Left ventricle myocardium superior (tissue), 1 donor: Measurements from ENCODE around the gene FMO2. TPM values are rescaled to one million over a fixed set of nuclear protein-coding genes. Genes with fewer than 3 reads are reported as not detected.

Experiments used
- ATAC-seq: fragments of 200-7000 bp; cut with Tn5 transposase; one replicate; pipeline ENCODE4 v1.9.1; 2020; ENCODE audit warnings: mild to moderate bottlenecking, moderate library complexity
- DNase-seq: peaks from one replicate; pipeline ENCODE4 v3.0.0-alpha.2; 2020
- intact Hi-C: fragments of 100-400 bp; cut with micrococcal nuclease; formaldehyde crosslinking; loops from one replicate; pipeline ENCODE4 v1.11.0; 2022
- total RNA-seq: library from RNA; stranded (reverse); fragmentation: NEBNext Ultra II Directional; extraction: Animal tissue kit (Norgen Biotek cat#: 25700); gene quantifications from one replicate; pipeline ENCODE4 v1.2.1, GENCODE V29; 2021
- donor health status: DM: no; HTN: yes; CAD: no; lungs with severe emphysema.

Gene FMO2
- total RNA-seq, 1 donor from 2014 or later: 53.5 TPM

- intact Hi-C loops: no loop called here
- no peak for ATAC-seq
- DNase-seq: no peak
Measured at GRCh38 chr1:171166361-171166760, 18.7 kb upstream of the FMO2 start.

GRCh38 chr1:171167785-171168184, 17.3 kb upstream of the FMO2 start:
- DNase-seq (no peak), ATAC-seq (no peak)
- intact Hi-C loops: no loop called here

GRCh38 chr1:171172471-171172870, 12.6 kb upstream of the FMO2 start:
- intact Hi-C loops: no loop called here
- no peak for ATAC-seq
- DNase-seq: no peak

- DNase-seq (no peak), ATAC-seq (no peak)
- intact Hi-C loops: no loop called here
Measured at GRCh38 chr1:171173069-171173468, 12.0 kb upstream of the FMO2 start.

GRCh38 chr1:171174560-171175294, 10.4 kb upstream of the FMO2 start:
- intact Hi-C loops: no loop called here
- ATAC-seq (no peak), DNase-seq (no peak)

- no peak for DNase-seq
- intact Hi-C loops: no loop called here
- ATAC-seq: no peak
Measured at GRCh38 chr1:171177261-171177660, 7.8 kb upstream of the FMO2 start.

GRCh38 chr1:171179318-171180227, 5.5 kb upstream of the FMO2 start:
- intact Hi-C loops: no loop called here
- ATAC-seq (no peak), DNase-seq (no peak)

GRCh38 chr1:171180670-171181069, 4.4 kb upstream of the FMO2 start:
- ATAC-seq (no peak), DNase-seq (no peak)
- intact Hi-C loops: no loop called here

- DNase-seq (peak; percentile 45), ATAC-seq (peak; percentile 72)
Measured at GRCh38 chr1:171188388-171189266, 3.5 kb downstream of the FMO2 start.

GRCh38 chr1:171191992-171192391, 6.9 kb downstream of the FMO2 start:
- intact Hi-C loops: no loop called here
- no peak for ATAC-seq

More at GRCh38 chr1:171188388-171189266, 3.5 kb downstream of the FMO2 start:
- intact Hi-C loops: loop anchor here (2.0 to 5.0 kb wide), 2 partner anchors 46 to 108 kb away; no protein-coding TSS in a partner anchor

GRCh38 chr1:171195767-171196166, 10.7 kb downstream of the FMO2 start:
- ATAC-seq (no peak), DNase-seq (no peak)
- intact Hi-C loops: no loop called here

More at GRCh38 chr1:171191992-171192391, 6.9 kb downstream of the FMO2 start:
- no peak for DNase-seq

GRCh38 chr1:171196351-171196750, 11.3 kb downstream of the FMO2 start:
- ATAC-seq (no peak), DNase-seq (no peak)
- intact Hi-C loops: no loop called here

GRCh38 chr1:171198081-171198480, 13.0 kb downstream of the FMO2 start:
- intact Hi-C loops: no loop called here
- DNase-seq: no peak
- no peak for ATAC-seq

- intact Hi-C loops: no loop called here
- ATAC-seq (no peak), DNase-seq (no peak)
Measured at GRCh38 chr1:171204296-171204695, 19.2 kb downstream of the FMO2 start.

- intact Hi-C loops: no loop called here
- DNase-seq (no peak), ATAC-seq (no peak)
Measured at GRCh38 chr1:171206204-171206977, 21.3 kb downstream of the FMO2 start.

GRCh38 chr1:171206978-171207355, 21.9 kb downstream of the FMO2 start:
- DNase-seq (no peak), ATAC-seq (peak; percentile 54)
- intact Hi-C loops: no loop called here

GRCh38 chr1:171207377-171207776, 22.3 kb downstream of the FMO2 start:
- DNase-seq (no peak), ATAC-seq (peak; percentile 5)
- intact Hi-C loops: no loop called here

- intact Hi-C loops: no loop called here
Measured at GRCh38 chr1:171210355-171210754, 25.3 kb downstream of the FMO2 start.

More at GRCh38 chr1:171210355-171210754, 25.3 kb downstream of the FMO2 start:
- DNase-seq (no peak), ATAC-seq (peak; percentile 78)
